Epithelial cell of proximal tubule (primary cell): Measurements from ENCODE around the gene OR2A5. TPM values are rescaled to one million over a fixed set of nuclear protein-coding genes. Genes with fewer than 3 reads are reported as not detected.
"Not testable (repeated sequence)": the region's sequence is repeated elsewhere in the genome, so short reads cannot be mapped to it uniquely, and the experiment has no call there.

Source experiments
- DNase-seq: peaks from one replicate; pipeline ENCODE4 v3.0.0-alpha.2; 2011; ENCODE audit warnings: low read depth
- H3K4me3 ChIP-seq: 2 replicates; pipeline ENCODE4 v1.5.1; 2011; ENCODE audit warnings: low read depth, mild to moderate bottlenecking, low read length
- total RNA-seq: library from RNA; depleted of rRNA; stranded (reverse); fragments of >200 nt; gene quantifications from 2 replicates; pipeline ENCODE4 v1.2.3, GENCODE V29; 2015
- TF ChIP-seq, protein P1 (sequence below): conservative IDR thresholded peaks from 2 replicates; pipeline ENCODE4 v1.5.1; 2012; ENCODE audit warnings: low read depth, mild to moderate bottlenecking, low read length

The OR2A5 gene
- total RNA-seq = not detected in 2 replicates

- DNase-seq = no peak
- TF ChIP-seq, protein P1, sequence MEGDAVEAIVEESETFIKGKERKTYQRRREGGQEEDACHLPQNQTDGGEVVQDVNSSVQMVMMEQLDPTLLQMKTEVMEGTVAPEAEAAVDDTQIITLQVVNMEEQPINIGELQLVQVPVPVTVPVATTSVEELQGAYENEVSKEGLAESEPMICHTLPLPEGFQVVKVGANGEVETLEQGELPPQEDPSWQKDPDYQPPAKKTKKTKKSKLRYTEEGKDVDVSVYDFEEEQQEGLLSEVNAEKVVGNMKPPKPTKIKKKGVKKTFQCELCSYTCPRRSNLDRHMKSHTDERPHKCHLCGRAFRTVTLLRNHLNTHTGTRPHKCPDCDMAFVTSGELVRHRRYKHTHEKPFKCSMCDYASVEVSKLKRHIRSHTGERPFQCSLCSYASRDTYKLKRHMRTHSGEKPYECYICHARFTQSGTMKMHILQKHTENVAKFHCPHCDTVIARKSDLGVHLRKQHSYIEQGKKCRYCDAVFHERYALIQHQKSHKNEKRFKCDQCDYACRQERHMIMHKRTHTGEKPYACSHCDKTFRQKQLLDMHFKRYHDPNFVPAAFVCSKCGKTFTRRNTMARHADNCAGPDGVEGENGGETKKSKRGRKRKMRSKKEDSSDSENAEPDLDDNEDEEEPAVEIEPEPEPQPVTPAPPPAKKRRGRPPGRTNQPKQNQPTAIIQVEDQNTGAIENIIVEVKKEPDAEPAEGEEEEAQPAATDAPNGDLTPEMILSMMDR = no peak
- no peak within 1 kb of the TSS for H3K4me3 ChIP-seq
Measured at GRCh38 chr7:144048648-144049047, at the start of gene OR2A5. Gene OR2A5 (plus strand): TSS chr7:144048948. CDS start chr7:144050402, 1,454 bp downstream.

DNA sequence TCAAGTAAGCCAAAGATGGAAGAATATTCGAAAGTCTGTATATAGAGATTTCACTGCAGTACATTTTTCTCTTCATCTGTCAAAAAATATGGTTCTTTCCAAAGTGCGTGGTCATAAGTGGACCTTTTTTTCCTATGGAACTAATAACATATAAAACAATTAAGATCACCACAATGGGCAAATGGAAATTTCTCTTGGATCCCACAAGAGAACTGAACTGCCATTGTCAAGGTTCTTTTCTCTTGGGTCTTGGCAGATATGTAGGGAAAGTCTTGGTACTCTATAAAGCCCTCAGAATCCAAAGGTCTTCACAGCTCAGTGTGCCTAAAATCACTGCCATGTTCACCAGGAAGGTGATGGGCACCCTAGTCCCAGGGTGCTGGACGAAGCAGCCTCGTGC is 48.7 kb upstream of the OR2A5 start, which contains the start of gene OR6B1:
Gene OR6B1 (plus strand): TSS at position 301 of the 400 bp plus-strand sequence. CDS start 3,677 bp downstream, outside the sequence.
- TF ChIP-seq, protein P1 = no peak
- DNase-seq = no peak
- H3K4me3 ChIP-seq = no peak within 1 kb of the TSS

DNA sequence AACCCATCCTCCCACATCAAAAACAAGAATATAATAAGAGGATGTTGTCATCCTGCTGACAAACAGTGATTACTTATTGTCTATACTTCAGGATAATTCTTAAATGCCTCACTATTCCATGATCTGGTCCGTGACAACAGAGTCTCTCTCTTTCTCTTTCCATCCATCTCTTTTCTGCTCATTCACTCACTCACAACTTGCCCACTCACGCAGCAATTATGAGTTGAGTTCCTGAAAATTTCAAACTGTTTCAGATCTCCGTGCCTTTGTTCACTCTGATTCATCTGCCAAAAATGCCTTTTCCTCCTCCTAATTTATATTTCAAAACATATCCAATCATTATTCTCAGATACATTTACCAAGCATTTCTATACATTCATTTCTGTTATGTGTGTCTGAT is 47.2 kb upstream of the OR2A5 start:
- no peak overlapping the region for H3K4me3 ChIP-seq
- DNase-seq = no peak
- TF ChIP-seq, protein P1 = no peak

- TF ChIP-seq, protein P1 = no peak
- no peak overlapping the region for H3K4me3 ChIP-seq
- no peak for DNase-seq
Measured at GRCh38 chr7:144004703-144005102, 44.0 kb upstream of the OR2A5 start.

GRCh38 chr7:144006029-144006691 is 42.6 kb upstream of the OR2A5 start:
- no peak for DNase-seq
- TF ChIP-seq, protein P1 = no peak
- no peak overlapping the region for H3K4me3 ChIP-seq

DNA sequence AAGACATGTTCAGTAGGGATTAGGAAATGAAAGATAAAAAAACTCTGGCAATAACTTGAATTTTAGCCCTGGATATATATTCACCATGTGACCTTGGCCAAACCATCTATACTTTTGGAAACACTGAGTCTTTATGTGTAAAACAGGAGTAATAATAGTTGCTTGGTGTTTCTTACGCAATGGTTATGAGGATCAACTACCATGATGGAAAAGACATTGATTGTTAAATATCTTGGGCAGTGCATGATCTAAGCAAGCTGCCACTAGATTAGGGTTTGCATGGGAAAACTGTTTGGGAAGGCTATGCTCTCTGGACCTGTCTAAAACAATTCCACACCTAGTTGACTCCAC is 42.1 kb upstream of the OR2A5 start:
- no peak for DNase-seq
- H3K4me3 ChIP-seq = no peak overlapping the region
- TF ChIP-seq, protein P1 = no peak

- DNase-seq = no peak
- H3K4me3 ChIP-seq = no peak overlapping the region
- TF ChIP-seq, protein P1 = no peak
Measured at GRCh38 chr7:144009361-144009760, 39.4 kb upstream of the OR2A5 start.

DNA sequence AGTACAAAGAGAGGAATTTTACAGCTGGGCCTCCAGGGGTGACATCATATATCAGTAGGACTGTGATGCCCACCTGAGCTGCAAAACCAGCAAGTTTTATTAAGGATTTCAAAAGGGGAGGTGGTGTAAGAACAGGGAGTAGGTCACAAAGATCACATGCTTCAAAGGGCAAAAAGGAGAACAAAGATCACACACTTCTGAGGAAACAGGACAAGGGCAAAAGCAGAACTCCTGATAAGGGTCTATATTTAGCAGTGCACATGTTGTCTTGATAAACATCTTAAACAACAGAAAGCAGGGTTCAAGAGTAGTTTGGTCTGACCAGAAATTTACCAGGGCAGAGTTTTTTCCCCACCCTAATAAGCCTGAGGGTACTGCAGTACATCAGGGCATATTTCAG is 38.7 kb upstream of the OR2A5 start:
- DNase-seq, H3K4me3 ChIP-seq: not testable (repeated sequence)

DNA sequence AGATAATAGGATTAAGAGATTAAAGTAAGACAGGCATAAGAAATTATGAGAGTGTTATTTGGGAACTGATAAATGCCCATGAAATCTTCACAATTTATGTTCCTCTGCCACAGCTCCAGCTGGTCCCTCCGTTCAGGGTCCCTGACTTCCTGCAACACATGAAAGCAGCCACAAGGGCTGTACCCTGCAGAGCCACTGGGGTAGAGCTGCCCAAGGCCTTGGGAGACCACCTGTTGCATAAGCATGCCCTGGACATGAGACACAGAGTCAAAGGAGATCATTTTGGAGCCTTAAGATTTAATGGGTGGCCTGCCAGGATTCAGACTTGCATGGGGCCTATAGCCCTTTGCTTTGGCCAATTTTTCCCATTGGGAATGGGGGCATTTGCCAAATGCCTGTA is 37.9 kb upstream of the OR2A5 start:
- not testable (repeated sequence) for H3K4me3 ChIP-seq, DNase-seq
